ENCODE data around the gene NOM1. TPM values are rescaled to one million over a fixed set of nuclear protein-coding genes. Genes with fewer than 3 reads are reported as not detected.
A peak's percentile ranks its signal among the peaks of the same experiment; 100 is the strongest.

Gene NOM1
- total RNA-seq, 1 experiment from 2014 or later: 18.4 TPM

DNA sequence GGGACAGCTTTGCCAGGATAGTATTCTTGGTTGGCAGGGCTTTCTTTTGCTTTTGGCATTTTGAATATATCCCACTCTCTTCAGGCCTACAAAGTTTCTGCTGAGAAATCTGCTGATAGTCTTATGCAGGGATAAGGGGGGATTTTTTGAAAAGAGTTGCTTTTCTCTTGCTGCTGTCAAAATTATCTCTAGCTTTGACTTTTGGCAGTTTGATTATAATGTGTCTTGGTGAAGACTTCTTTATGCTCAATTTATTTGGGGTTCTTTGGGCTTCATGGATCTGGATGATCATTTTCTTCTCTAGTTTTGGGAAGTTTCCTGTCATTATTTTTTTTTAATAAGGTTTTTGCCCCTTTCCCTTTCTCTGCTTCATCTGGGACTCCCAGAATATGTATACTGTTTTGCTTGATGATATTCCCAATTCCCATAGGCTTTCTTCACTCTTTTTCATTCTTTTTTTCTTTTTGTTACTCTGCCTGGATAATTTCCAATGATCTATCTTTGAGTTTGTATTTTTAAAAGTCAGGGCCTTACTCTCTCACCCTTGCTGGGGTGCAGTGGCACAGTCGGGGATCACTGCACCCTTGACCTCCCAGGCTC is 29.6 kb downstream of the NOM1 start:
- Histone ChIP-seq H3K4me3 (ENCODE audit: low read length) (no peak overlapping the region), H3K27ac (ENCODE audit: low read length) (no peak overlapping the region), H2AFZ (ENCODE audit: low read length) (no peak overlapping the region), H3K27me3 (ENCODE audit: low read length) (no peaks in the 10 kb centered on the region), H3K9me2 (replicated peaks; ENCODE audit: insufficient read depth, low read length) (no peaks in the 10 kb centered on the region), H3K4me1 (ENCODE audit: low read length) (no peaks in the 10 kb centered on the region), H3K36me3 (ENCODE audit: insufficient read depth, low read length) (peaks cover 38% of the 10 kb centered on the region), H3K9ac (ENCODE audit: low read length) (no peak overlapping the region), H3K4me2 (ENCODE audit: low read depth, low read length, poor library complexity, severe bottlenecking) (no peak overlapping the region), H4K20me1 (ENCODE audit: insufficient read depth, low read depth, low read length) (no peaks in the 10 kb centered on the region), H3K9me3 (ENCODE audit: low read length) (peaks cover 10% of the 10 kb centered on the region), H3K79me2 (ENCODE audit: low read length) (no peaks in the 10 kb centered on the region)
- DNase-seq: no peak

DNA sequence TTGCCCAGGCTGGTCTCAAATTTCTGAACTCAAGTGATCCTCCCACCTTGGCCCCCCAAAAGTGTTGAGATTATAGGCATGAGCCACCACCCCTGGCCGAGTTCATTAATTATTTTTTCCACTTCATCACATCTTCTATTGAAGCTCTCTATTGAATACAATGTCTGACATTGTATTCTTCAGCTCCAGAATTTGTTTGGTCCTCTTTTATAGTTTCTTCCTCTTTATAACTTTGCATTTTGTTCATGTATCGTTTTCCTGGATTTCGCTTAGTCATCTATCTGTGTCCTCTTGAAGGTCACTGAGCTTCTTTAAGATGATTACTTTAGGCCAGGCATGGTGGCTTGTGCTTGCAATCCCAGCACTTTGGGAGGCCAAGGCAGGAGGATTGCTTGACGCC is 30.2 kb downstream of the NOM1 start:
- no peaks in the 10 kb centered on the region for H3K9me2 ChIP-seq (replicated peaks; ENCODE audit: insufficient read depth, low read length)
- H3K4me1 ChIP-seq (ENCODE audit: low read length): no peaks in the 10 kb centered on the region
- H3K27ac ChIP-seq (ENCODE audit: low read length): no peak overlapping the region
- H3K36me3 ChIP-seq (ENCODE audit: insufficient read depth, low read length): peaks cover 38% of the 10 kb centered on the region
- H3K9me3 ChIP-seq (ENCODE audit: low read length): peaks cover 10% of the 10 kb centered on the region
- H3K27me3 ChIP-seq (ENCODE audit: low read length): no peaks in the 10 kb centered on the region
- peak; percentile 47 for DNase-seq
- no peaks in the 10 kb centered on the region for H4K20me1 ChIP-seq (ENCODE audit: insufficient read depth, low read depth, low read length)
- no peak overlapping the region for H2AFZ ChIP-seq (ENCODE audit: low read length)
- H3K79me2 ChIP-seq (ENCODE audit: low read length): no peaks in the 10 kb centered on the region
- no peak overlapping the region for H3K4me2 ChIP-seq (ENCODE audit: low read depth, low read length, poor library complexity, severe bottlenecking)
- H3K9ac ChIP-seq (ENCODE audit: low read length): no peak overlapping the region
- no peak overlapping the region for H3K4me3 ChIP-seq (ENCODE audit: low read length)

DNA sequence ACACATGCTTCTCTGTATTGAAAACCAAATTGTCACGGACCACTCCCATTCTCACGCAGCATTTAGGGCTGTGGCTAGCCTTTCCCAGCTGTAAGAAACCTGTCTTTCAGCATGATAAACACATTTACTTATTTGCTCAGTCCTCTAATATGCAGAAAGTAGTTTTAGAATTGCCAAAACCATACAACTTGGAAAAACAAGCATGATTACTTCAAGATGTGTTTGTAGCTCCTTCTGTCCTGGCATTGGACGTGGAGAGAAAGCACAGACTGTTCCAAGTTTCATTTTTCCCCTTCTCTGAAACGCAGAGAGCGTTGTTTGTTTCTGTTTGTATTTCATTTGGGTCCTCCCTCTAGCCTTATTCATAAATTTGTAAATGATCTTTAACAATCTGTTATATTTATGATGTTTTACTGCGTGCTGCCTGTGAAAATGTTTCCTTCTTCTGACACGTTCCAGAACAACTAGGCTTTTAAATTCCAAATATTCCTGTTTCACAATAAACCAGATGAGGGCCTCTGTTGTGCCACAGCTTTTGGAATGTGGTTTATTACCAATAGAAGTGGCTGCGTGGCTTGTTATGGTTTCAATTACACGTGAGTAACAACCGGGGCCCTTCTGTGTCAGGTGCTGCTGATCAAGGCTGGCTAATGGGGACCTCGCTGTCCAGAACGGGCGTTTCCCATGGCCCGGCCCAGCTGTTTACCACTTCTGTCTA is 34.8 kb downstream of the NOM1 start:
- Histone ChIP-seq H3K27me3 (ENCODE audit: low read length) (no peaks in the 10 kb centered on the region), H3K4me1 (ENCODE audit: low read length) (no peaks in the 10 kb centered on the region), H3K9ac (ENCODE audit: low read length) (no peak overlapping the region), H3K79me2 (ENCODE audit: low read length) (no peaks in the 10 kb centered on the region), H3K36me3 (ENCODE audit: insufficient read depth, low read length) (peaks cover 13% of the 10 kb centered on the region), H3K4me3 (ENCODE audit: low read length) (no peak overlapping the region), H3K27ac (ENCODE audit: low read length) (no peak overlapping the region), H3K9me3 (ENCODE audit: low read length) (peaks cover 4% of the 10 kb centered on the region; the same call in 1 of the 2 replicates), H4K20me1 (ENCODE audit: insufficient read depth, low read depth, low read length) (no peaks in the 10 kb centered on the region), H3K4me2 (ENCODE audit: low read depth, low read length, poor library complexity, severe bottlenecking) (no peak overlapping the region), H2AFZ (ENCODE audit: low read length) (no peak overlapping the region), H3K9me2 (replicated peaks; ENCODE audit: insufficient read depth, low read length) (no peaks in the 10 kb centered on the region)
- DNase-seq: no peak

DNA sequence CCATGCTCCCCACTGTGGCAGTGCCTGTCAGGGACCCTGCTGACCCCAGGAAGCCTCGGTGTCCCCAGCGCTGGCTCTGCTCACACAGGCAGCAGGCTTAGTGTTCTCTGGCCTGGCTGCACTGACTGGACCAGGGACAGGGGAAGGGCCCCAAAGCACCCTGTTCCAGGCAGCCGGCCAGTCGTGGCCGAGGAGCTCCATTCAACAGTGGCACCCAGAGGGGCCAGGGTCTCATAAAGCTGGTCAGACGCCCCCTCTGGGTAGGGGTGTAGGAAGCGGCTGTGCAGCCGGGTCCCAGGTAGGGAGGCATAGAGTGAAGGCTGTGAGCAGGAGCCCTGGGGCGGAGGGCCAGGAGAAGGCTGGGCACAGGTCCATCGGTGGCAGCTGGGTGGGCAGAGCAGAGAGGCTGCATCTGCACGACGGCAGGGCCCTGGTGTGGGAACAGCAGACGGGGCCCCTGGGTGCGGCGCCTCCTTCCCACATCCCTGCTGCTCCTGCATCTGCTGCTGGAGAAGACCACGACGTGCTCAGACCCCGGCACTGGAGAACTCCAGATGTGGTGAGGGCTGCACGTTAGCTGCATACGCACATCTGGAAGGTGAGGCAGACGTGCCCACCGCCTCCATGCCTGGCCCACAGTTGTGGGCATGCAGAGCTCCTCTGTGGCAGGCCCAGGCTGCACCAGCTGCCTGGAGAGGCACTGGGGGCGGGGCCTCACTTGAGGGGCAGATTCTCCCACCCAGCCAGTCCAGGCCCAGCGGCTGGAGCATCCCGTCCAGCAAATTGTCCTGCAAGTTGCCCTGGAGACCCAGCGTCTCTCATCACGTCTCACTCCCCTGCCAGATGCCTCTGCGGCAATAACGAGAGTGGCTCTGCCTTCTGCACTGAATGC is 35.8 kb downstream of the NOM1 start:
- Histone ChIP-seq H3K27me3 (ENCODE audit: low read length) (no peaks in the 10 kb centered on the region), H3K9me2 (replicated peaks; ENCODE audit: insufficient read depth, low read length) (no peaks in the 10 kb centered on the region), H3K4me1 (ENCODE audit: low read length) (no peaks in the 10 kb centered on the region), H2AFZ (ENCODE audit: low read length) (no peak overlapping the region), H3K4me3 (ENCODE audit: low read length) (no peak overlapping the region), H3K27ac (ENCODE audit: low read length) (no peak overlapping the region), H3K36me3 (ENCODE audit: insufficient read depth, low read length) (peaks cover 7% of the 10 kb centered on the region), H4K20me1 (ENCODE audit: insufficient read depth, low read depth, low read length) (no peaks in the 10 kb centered on the region), H3K9me3 (ENCODE audit: low read length) (no peaks in the 10 kb centered on the region; the same call in 1 of the 2 replicates), H3K4me2 (ENCODE audit: low read depth, low read length, poor library complexity, severe bottlenecking) (no peak overlapping the region), H3K79me2 (ENCODE audit: low read length) (no peaks in the 10 kb centered on the region), H3K9ac (ENCODE audit: low read length) (no peak overlapping the region)
- DNase-seq: no peak

DNA sequence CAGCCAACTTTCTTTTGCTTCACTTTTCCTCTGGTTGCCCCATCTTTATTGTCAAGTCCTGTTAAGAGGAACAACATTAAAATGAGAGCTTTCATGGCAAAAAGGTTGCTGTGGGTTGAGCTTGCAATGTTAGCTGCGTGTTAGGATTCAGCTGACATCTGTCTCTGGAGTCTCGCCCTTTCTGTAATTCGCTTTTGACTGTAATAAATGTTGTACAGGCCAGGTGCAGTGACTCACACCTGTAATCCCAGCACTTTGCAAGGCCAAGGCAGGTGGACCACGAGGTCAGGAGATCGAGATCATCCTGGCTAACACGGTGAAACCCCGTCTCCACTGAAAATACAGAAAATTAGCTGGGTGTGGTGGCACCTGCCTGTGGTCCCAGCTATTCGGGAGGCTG is 36.9 kb downstream of the NOM1 start:
- Histone ChIP-seq H3K4me2 (ENCODE audit: low read depth, low read length, poor library complexity, severe bottlenecking) (no peak overlapping the region), H4K20me1 (ENCODE audit: insufficient read depth, low read depth, low read length) (no peaks in the 10 kb centered on the region), H3K4me1 (ENCODE audit: low read length) (no peaks in the 10 kb centered on the region), H3K79me2 (ENCODE audit: low read length) (no peaks in the 10 kb centered on the region), H3K4me3 (ENCODE audit: low read length) (no peak overlapping the region), H3K27me3 (ENCODE audit: low read length) (no peaks in the 10 kb centered on the region), H3K36me3 (ENCODE audit: insufficient read depth, low read length) (peaks cover under 1% of the 10 kb centered on the region), H2AFZ (ENCODE audit: low read length) (no peak overlapping the region), H3K9me2 (replicated peaks; ENCODE audit: insufficient read depth, low read length) (no peaks in the 10 kb centered on the region), H3K9me3 (ENCODE audit: low read length) (no peaks in the 10 kb centered on the region), H3K27ac (ENCODE audit: low read length) (no peak overlapping the region), H3K9ac (ENCODE audit: low read length) (no peak overlapping the region)
- no peak for DNase-seq

DNA sequence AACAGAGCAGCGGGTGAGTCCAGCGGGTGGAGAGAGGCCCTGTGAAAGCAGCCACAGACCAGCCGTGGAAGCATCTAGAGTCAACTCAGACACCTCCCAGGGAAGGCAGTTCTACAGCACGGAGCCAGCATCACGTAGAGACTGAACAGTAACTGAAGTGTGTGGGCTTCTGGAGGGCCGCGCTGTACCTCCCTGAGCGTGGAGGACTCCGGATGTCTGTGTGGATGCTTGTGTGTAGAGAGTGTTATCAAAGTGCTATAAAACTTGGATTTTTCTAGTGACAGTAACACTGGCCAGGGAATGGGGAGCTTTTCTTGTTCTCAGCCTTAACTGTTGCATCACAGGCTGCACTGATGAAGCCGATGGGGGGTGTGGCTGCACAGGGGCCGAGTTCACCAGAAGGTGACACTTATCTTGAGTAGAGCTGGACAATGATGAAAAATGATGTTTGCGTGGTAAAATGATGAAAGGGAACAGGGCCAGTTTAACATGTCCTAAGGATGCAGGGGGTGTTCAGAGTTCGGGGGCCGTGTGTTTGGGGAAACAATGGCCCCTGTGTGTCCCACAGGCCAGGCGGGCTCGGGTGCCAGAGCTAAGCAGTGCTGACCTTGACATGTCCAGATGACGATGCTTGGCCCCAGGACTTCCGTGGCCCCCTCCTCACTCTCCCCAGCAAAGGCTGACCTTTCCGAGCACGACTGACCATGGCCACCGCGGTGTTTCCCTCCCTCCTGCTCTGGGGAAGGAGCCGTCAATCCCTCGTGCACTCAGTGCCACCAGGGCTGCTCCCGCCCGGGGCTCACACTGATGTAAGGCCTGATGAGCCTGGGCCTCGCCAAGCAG is 39.1 kb downstream of the NOM1 start:
- H3K27me3 ChIP-seq (ENCODE audit: low read length): no peaks in the 10 kb centered on the region
- H3K4me1 ChIP-seq (ENCODE audit: low read length): no peaks in the 10 kb centered on the region
- H3K36me3 ChIP-seq (ENCODE audit: insufficient read depth, low read length): no peaks in the 10 kb centered on the region
- no peak for DNase-seq
- no peak overlapping the region for H2AFZ ChIP-seq (ENCODE audit: low read length)
- no peak overlapping the region for H3K4me2 ChIP-seq (ENCODE audit: low read depth, low read length, poor library complexity, severe bottlenecking)
- no peak overlapping the region for H3K27ac ChIP-seq (ENCODE audit: low read length)
- no peak overlapping the region for H3K4me3 ChIP-seq (ENCODE audit: low read length)
- H3K9ac ChIP-seq (ENCODE audit: low read length): no peak overlapping the region
- H3K9me2 ChIP-seq (replicated peaks; ENCODE audit: insufficient read depth, low read length): no peaks in the 10 kb centered on the region
- H3K79me2 ChIP-seq (ENCODE audit: low read length): no peaks in the 10 kb centered on the region
- H3K9me3 ChIP-seq (ENCODE audit: low read length): no peaks in the 10 kb centered on the region
- H4K20me1 ChIP-seq (ENCODE audit: insufficient read depth, low read depth, low read length): no peaks in the 10 kb centered on the region

DNA sequence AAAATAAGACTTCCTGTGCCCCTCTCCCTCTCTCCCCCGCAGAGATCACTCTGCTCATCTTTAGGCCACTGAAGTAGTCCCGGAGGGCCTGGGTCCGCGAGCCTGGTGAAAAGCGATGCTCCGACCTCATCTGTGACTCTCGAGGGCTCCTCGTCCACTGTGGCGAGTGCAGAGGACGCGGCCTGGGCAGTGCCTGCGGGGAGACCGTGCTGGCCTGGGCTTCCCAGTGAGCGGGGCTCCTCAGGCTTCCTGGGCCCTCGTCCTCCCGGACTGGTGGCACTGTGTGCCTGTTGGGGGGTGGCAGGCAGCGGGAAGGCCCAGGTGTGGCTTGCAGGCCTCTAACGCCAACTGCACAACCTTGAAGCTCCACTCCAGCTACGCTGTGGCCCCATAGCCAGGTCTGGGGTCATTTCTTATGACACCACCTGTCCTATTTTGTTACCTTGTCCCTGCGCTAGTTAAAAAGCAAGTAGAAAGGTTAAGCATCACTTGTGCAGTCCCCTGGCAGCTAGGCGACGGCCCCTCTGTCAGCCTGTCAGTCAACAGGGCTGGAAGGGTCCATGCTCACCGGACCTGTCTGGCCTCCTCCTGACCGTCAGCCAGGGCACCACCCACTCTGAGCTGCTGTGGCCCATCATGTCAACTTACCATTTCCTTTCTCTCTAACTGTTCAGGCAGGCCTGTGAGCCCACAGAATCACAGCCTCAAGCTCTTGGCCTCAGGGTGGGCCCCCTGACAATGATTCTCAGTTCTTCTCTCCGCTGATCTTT is 40.4 kb downstream of the NOM1 start:
- Histone ChIP-seq H3K36me3 (ENCODE audit: insufficient read depth, low read length) (no peaks in the 10 kb centered on the region), H3K79me2 (ENCODE audit: low read length) (no peaks in the 10 kb centered on the region), H3K9me2 (replicated peaks; ENCODE audit: insufficient read depth, low read length) (no peaks in the 10 kb centered on the region), H3K4me3 (ENCODE audit: low read length) (no peak overlapping the region), H3K27me3 (ENCODE audit: low read length) (no peaks in the 10 kb centered on the region), H4K20me1 (ENCODE audit: insufficient read depth, low read depth, low read length) (no peaks in the 10 kb centered on the region), H3K9me3 (ENCODE audit: low read length) (no peaks in the 10 kb centered on the region), H3K9ac (ENCODE audit: low read length) (no peak overlapping the region), H2AFZ (ENCODE audit: low read length) (no peak overlapping the region), H3K4me2 (ENCODE audit: low read depth, low read length, poor library complexity, severe bottlenecking) (no peak overlapping the region), H3K4me1 (ENCODE audit: low read length) (no peaks in the 10 kb centered on the region), H3K27ac (ENCODE audit: low read length) (no peak overlapping the region)
- DNase-seq: no peak
